DOHH2 (cell line): ENCODE measurements around the gene KLF18.

ENCODE experiments used
- EZH2phosphoT487 ChIP-seq: fragments of 200-600 bp; sonication (generic); IDR thresholded peaks from 2 replicates; pipeline ENCODE4 v1.6.1; 2017; ENCODE audit warnings: borderline replicate concordance, mild to moderate bottlenecking, antibody characterized with exemption, low read length, moderate library complexity, mixed read lengths
- TF ChIP-seq, protein P1 (sequence below): fragments of 200-600 bp; sonication (generic); IDR thresholded peaks from one replicate; pipeline ENCODE4 v1.5.1; 2014; ENCODE audit warnings: antibody characterized with exemption, mild to moderate bottlenecking, low read depth, low read length; ENCODE audit not compliant: poor library complexity, severe bottlenecking

GRCh38 chr1:44110916-44111315 is 30.5 kb downstream of the KLF18 start:
- TF ChIP-seq, protein P1, sequence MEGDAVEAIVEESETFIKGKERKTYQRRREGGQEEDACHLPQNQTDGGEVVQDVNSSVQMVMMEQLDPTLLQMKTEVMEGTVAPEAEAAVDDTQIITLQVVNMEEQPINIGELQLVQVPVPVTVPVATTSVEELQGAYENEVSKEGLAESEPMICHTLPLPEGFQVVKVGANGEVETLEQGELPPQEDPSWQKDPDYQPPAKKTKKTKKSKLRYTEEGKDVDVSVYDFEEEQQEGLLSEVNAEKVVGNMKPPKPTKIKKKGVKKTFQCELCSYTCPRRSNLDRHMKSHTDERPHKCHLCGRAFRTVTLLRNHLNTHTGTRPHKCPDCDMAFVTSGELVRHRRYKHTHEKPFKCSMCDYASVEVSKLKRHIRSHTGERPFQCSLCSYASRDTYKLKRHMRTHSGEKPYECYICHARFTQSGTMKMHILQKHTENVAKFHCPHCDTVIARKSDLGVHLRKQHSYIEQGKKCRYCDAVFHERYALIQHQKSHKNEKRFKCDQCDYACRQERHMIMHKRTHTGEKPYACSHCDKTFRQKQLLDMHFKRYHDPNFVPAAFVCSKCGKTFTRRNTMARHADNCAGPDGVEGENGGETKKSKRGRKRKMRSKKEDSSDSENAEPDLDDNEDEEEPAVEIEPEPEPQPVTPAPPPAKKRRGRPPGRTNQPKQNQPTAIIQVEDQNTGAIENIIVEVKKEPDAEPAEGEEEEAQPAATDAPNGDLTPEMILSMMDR: no peak
- TF ChIP-seq EZH2phosphoT487: no peak
